ENCODE data around the gene SNX9.

The SNX9 gene

DNA sequence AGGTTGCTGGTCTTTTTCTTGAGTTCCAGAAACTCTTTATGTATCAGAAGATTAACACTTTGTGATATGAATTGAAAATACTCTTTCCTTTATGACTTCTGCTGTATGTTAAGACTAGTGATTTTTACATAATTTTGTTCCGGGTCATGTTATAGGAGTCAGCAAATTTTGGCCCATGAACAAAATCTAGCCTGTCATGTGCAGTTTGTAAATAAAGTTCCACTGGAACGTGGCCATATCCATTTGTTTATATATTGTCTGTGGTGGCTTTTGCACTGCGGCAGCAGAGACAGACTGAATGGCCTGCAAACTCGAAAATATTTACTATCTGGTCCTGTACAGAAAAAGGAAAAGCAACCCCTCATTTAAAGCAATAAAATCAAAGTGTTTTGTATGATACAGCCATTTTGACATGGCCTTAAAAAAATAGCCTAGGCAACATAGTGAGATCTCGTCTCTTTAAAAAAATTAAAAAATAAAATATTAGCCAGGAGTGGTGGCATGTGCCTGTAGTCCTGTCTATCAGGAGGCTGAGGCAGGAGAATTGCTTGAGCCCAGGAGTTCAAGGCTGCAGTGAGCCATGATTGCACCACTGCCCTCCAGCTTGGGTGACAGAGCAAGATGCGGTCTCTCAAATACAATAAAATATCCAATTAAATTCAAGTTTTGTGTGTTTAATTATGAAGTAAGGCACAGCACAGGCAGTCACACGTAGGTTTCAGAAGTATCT lies 36.9 kb downstream of the SNX9 start:
- in situ Hi-C loops (cut with HindIII; ENCODE audit: low pct_unique_long_range_greater_than_20kb, low sequenced_read_pairs), result no loop called here
- no peak for TF ChIP-seq JUND (IDR thresholded peaks at IDR 0.05; ENCODE audit: low read depth)
- peak in 1 of 2 experiments; percentile 14 for DNase-seq (ENCODE audit: low read depth in 1 of 2, low spot score in 1 of 2)

DNA sequence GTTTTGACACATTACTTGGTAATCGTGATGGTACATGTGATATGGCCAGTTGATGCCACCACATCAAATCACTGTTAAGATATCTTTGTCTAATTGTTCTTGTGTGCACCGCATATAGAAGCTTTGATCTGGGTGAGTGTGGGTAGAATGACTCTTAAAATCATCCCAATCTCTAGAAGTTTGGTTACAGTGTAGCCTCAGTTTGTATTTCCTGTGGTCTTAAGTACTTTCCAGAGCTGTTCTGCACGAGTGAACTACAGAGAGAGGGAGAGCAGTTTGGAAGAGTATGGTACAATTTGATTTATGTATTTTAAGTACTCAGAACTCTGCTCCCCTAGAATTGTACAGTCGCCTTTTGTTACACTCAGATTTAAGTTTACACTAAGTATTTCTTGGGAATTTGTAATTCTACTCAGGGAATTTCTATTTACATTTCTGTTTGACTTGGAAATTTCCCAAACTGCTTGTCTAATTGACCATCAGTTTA lies 37.5 kb downstream of the SNX9 start:
- in situ Hi-C loops (cut with HindIII; ENCODE audit: low pct_unique_long_range_greater_than_20kb, low sequenced_read_pairs), result no loop called here
- no peak for TF ChIP-seq JUND (IDR thresholded peaks at IDR 0.05; ENCODE audit: low read depth)
- DNase-seq (ENCODE audit: low read depth in 1 of 2, low spot score in 1 of 2), result no peak

DNA sequence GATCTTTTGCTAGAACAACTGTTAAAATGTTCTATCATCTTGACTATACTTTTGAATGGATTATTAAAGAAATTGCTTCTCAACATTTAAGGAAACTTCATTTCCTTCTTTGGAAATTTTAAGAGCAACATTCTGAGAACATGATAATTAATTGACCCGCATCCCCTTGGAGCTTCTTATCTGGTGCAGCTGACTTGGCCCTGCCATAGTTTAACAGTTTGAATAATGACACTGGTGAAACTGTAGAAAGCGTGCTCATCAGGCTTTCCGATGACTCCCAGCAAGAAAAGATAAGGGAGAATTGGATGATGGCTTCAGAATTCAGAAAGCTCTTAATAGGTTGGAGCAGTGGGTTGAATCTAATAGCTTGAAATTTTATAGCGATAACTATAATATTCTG lies 38.1 kb downstream of the SNX9 start:
- no peak for TF ChIP-seq JUND (IDR thresholded peaks at IDR 0.05; ENCODE audit: low read depth)
- in situ Hi-C loops (cut with HindIII; ENCODE audit: low pct_unique_long_range_greater_than_20kb, low sequenced_read_pairs), result no loop called here
- DNase-seq (ENCODE audit: low read depth in 1 of 2, low spot score in 1 of 2), result no peak

DNA sequence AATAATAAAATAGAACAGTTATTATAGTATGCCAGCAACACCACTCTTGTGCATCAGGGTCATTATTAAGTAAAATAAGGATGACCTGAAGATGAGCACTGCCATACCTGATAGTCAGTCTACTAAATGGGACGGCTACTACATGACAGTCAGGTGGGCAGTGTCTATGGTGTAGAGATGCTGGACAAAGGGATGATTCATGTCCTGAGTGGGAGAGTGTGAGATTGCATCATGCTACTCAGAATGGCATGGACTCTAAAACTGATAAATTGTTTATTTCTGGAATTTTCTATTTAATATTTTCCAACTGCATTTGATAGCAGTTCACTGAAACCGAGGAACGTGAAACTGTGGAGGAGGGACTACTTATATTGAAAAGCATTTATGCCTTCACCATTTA lies 38.8 kb downstream of the SNX9 start:
- in situ Hi-C loops (cut with HindIII; ENCODE audit: low pct_unique_long_range_greater_than_20kb, low sequenced_read_pairs), result no loop called here
- TF ChIP-seq JUND (IDR thresholded peaks at IDR 0.05; ENCODE audit: low read depth), result no peak
- DNase-seq (ENCODE audit: low read depth in 1 of 2, low spot score in 1 of 2), result no peak

DNA sequence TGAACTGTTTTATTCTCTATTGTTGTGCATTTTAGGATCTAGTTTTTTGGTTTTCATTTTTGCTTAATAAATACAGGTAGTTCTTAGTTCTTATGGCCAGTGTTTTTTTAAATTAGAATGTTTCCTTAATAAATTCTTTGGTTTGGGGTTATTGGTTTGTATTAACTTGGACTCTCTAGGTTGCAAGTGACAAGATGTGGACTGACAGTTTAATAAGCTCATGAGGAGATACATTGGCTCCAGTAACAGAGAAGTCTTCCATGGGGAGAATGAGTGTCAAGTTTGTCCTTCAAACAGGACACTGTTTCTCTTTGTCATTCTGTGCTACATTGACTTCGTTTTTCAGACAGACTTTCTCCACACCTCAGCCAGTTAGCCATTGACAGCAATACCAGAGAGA lies 39.7 kb downstream of the SNX9 start:
- in situ Hi-C loops (cut with HindIII; ENCODE audit: low pct_unique_long_range_greater_than_20kb, low sequenced_read_pairs), result no loop called here
- no peak for TF ChIP-seq JUND (IDR thresholded peaks at IDR 0.05; ENCODE audit: low read depth)

DNA sequence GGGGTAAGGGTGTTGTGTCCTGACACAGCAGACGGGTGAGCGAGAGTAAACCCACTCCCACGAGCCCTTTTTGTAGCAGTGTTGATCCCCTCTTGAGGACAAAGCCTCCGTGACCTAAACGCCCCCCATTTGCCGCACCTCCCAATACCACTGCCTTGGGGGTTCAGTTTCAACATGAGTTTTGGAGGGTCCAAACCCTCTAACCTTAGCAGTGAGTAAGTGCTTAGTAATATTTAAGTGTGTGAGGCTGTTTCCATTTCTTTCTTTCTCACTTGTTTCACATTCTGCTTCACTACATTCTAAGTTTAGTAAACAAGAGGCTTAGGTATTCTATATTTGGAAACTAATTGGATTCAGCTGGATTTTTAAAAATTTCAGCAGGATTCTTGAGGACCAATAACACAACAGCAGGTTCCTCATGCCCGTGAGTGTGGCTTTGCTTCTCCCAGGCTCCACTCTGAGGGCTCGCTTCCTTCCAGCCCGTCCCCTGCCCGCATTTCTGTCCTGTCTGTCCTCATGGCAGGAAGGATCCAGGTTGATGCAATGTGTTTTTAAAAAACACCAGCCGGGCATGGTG lies 41.2 kb downstream of the SNX9 start:
- no peak for DNase-seq (ENCODE audit: low read depth in 1 of 2, low spot score in 1 of 2)
- TF ChIP-seq JUND (IDR thresholded peaks at IDR 0.05; ENCODE audit: low read depth), result no peak
- in situ Hi-C loops (cut with HindIII; ENCODE audit: low pct_unique_long_range_greater_than_20kb, low sequenced_read_pairs), result no loop called here

More for the DNA sequence above, 39.7 kb downstream of the SNX9 start:
- DNase-seq (ENCODE audit: low read depth in 1 of 2, low spot score in 1 of 2), result no peak

DNA sequence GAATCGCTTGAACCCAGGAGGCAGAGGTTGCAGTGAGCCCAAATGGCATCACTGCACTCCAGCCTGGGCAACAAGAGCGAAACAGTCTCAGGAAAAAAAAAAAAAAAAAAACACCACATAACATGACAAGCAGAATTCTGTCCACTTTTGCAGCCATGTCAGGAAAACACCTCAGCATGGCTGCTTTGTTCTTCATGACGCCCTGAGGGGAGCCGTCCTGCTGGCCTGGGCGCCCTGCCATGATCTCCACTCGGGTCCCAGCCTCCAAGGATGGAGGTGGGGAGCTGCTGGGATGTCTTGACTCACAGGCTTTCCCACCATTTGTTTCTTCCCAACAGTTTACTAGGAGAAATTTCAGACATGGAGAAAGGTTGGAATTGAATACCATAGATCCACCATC lies 42.2 kb downstream of the SNX9 start:
- TF ChIP-seq JUND (IDR thresholded peaks at IDR 0.05; ENCODE audit: low read depth), result no peak
- DNase-seq (ENCODE audit: low read depth in 1 of 2, low spot score in 1 of 2), result no peak
- in situ Hi-C loops (cut with HindIII; ENCODE audit: low pct_unique_long_range_greater_than_20kb, low sequenced_read_pairs), result no loop called here

DNA sequence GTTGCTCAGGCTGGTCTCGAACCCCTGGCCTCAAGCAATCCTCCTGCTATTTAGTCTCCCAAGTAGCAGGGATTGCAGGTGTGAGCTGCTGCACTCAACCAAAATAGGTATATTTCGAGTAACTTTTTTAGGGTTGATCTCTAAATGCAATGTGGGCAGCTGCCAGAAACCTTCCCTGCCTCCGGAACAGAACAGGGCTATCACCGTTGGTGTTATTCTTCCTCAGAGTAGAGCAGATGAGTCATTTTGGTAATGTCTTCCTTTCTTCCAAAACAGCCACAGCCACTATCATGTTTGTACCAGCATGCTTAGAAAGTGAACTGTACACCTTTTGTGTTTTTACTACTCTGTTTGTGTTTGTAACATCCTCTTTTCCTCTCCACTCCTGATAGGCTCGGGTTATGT lies 44.1 kb downstream of the SNX9 start:
- no peak for TF ChIP-seq JUND (IDR thresholded peaks at IDR 0.05; ENCODE audit: low read depth)
- no peak for DNase-seq (ENCODE audit: low read depth in 1 of 2, low spot score in 1 of 2)
- in situ Hi-C loops (cut with HindIII; ENCODE audit: low pct_unique_long_range_greater_than_20kb, low sequenced_read_pairs), result no loop called here

DNA sequence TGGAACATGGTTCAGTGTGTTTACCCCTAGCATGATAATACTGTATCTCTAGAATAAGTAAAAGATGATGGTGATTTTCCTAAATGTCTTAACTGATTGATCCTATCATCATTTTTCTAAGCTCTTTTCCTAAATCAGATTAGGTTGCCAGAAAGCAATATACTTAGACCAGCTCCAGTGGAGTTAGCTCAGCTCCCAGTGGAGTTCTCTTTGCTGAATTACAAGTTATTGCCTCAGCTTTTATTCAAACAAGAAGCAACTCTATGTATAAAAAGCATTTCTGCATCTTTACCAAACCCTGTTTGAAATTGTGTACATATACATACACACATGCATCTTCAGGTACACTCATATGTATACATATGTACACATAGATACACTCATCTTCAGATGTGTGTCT lies 44.9 kb downstream of the SNX9 start:
- in situ Hi-C loops (cut with HindIII; ENCODE audit: low pct_unique_long_range_greater_than_20kb, low sequenced_read_pairs), result no loop called here
- DNase-seq (ENCODE audit: low read depth in 1 of 2, low spot score in 1 of 2), result no peak
- no peak for TF ChIP-seq JUND (IDR thresholded peaks at IDR 0.05; ENCODE audit: low read depth)

DNA sequence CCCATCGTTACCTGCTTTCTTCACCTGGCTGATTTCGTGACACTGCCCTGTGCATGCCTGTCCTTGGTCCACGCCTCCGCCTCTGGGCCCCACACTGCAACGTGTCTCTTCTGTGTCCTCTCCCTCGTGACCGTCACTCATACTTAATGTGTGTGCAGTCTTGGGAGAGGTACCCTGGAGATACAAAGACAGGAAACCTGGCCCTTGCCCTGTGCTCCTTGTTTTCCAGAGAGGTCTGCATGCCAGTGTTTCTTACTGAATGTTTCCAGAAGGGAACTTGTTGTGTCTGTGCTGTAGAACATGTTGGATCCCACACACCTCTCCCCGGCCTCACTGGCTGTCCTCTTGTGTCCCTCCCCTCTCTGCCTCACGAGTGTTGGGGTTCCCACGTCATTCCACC lies 45.8 kb downstream of the SNX9 start:
- in situ Hi-C loops (cut with HindIII; ENCODE audit: low pct_unique_long_range_greater_than_20kb, low sequenced_read_pairs), result no loop called here

DNA sequence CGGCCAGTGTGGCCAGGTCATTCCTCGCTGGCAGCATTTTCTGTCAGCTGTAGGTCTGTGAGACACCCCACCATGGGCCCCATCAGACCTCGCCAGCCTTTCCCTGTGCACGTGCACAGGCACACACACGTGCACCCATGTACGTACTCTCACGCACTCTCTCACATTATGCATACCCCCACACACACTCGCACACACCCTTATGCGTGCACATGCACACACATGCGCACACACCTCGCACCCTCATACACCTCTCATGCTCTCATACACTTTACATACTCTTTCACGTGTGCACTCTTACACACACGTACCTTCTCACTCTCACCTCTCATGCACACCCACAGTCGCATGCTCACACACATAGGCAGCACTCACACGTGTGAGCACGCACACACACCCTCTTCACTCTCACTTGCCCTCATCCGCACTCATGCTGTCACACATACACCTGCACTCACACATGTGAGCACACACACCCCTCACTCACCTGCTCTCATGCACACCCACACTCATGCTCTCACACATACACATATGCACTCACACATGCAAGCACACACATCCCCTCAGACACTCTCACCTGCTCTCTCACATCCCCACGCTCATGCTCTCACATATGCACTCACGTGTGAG lies 46.7 kb downstream of the SNX9 start:
- no peak for DNase-seq (ENCODE audit: low read depth in 1 of 2, low spot score in 1 of 2)
- no peak for TF ChIP-seq JUND (IDR thresholded peaks at IDR 0.05; ENCODE audit: low read depth)
- in situ Hi-C loops (cut with HindIII; ENCODE audit: low pct_unique_long_range_greater_than_20kb, low sequenced_read_pairs), result no loop called here

More for the DNA sequence above, 45.8 kb downstream of the SNX9 start:
- TF ChIP-seq JUND (IDR thresholded peaks at IDR 0.05; ENCODE audit: low read depth), result no peak
- DNase-seq (ENCODE audit: low read depth in 1 of 2, low spot score in 1 of 2), result no peak

DNA sequence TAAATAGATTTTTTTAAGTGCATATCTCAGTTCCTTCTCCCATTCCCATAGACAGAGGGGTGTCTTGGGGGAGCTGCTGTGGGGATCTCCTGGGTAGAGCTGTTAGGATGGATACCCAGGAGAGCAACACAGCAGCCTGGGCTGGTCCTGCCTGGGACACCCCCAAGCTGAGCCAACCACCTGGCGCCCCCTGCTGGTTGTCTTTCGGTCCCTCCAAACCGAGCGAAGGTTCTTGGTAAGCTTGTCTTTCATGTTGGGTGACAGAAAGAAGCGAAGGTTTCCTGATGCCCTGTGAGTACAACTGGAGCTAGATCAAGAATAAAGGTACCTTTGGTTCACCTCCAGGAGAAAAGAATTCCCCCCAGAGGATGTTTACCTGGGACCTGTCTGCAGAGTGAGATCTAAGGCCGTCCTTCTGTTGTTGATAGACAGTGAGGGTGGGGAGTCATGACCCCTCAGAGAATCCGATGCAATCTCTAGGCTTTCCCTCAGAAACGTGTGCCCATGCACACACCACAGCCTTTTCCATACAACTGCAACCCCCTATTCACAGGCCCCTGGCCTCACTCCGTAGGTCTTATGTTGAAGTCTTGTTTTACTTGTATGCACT lies 50.8 kb downstream of the SNX9 start:
- peak in 1 of 2 experiments; percentile 68 for DNase-seq (ENCODE audit: low read depth in 1 of 2, low spot score in 1 of 2)
- no peak for TF ChIP-seq JUND (IDR thresholded peaks at IDR 0.05; ENCODE audit: low read depth)
- in situ Hi-C loops (cut with HindIII; ENCODE audit: low pct_unique_long_range_greater_than_20kb, low sequenced_read_pairs), result no loop called here

DNA sequence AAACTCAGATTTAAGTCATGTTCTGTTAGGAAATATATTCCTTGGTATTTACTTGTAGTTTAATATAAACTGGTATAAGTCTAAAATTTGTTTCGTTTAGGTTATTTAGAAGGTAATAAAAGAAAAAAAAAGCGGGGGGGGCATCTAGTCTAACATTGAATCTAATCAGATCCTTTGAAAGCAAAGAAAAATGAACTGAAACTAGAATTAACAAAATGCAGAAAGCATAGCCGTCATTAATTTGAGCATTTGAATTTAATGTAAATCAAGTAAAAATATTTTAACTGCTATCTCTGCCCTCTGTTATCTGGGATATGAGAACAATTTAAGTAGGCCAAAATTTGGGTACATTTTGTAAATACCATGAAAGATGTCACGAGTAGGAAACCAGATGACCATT lies 54.1 kb downstream of the SNX9 start:
- no peak for DNase-seq (ENCODE audit: low read depth in 1 of 2, low spot score in 1 of 2)
- in situ Hi-C loops (cut with HindIII; ENCODE audit: low pct_unique_long_range_greater_than_20kb, low sequenced_read_pairs), result no loop called here
- TF ChIP-seq JUND (IDR thresholded peaks at IDR 0.05; ENCODE audit: low read depth), result no peak
